Transverse colon (tissue), 3 donors: ENCODE results near the gene RAB3A.

Experiments
- POLR2A ChIP-seq: fragments of 450-650 bp; IDR thresholded peaks from one replicate; pipeline ENCODE4 v1.6.1; 2016; ENCODE audit warnings: antibody characterized with exemption, mild to moderate bottlenecking, moderate library complexity
- TF ChIP-seq, protein P1 (sequence below), 5 experiments: fragments of 200-600 bp in 3 of 5; fragments of 450-650 bp in 2 of 5; sonication (generic) in 3 of 5; IDR thresholded peaks; 1 replicate in 2 of 5; 2 replicates in 3 of 5; pipeline ENCODE4 v1.5.1; 2016 to 2017; ENCODE audit warnings: antibody characterized with exemption in 5 of 5, inconsistent platforms in 3 of 5, mild to moderate bottlenecking in 2 of 5, moderate library complexity in 1 of 5

DNA sequence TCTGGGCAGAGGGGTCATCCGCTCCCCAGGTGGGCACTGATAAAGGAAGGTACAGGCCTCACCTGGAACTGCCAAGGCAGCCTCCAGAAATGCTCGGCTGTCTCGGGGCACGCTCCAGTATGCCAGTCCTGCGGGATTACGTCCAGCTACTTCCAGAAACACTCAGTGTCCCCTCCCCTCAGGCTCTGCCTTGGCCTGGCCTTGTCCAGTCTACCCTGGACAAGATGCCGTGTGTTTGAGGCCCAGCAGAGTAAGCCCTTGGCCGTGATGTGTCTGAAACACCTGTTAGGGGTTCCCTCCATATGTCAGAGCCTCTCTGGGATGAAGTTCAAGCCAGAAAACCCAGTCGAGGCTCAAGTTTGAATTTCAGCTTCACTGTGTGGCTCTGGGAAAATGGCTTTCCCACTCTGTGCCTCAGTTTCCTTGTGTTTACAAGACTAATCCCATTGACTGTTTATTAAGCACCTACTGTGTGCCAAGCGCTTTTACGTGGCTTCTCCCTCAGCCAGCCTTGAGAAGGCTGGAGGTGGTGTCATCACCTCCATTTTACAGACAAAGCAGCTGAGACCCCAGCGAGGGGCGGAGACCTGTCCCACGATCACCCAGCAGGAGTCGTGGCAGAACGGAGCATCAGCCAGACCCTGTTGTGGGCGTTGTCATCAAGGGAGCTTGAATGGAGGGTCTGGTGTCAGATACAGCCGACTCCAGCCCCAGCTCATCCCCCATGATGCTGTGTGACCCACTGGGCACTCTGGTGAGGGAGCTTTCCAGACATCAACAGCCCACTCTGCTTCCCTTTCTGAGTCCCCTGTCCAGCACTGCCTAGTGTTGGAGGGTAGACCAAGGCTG is 52.8 kb downstream of the RAB3A start:
- TF ChIP-seq POLR2A: no peak
- TF ChIP-seq, protein P1, sequence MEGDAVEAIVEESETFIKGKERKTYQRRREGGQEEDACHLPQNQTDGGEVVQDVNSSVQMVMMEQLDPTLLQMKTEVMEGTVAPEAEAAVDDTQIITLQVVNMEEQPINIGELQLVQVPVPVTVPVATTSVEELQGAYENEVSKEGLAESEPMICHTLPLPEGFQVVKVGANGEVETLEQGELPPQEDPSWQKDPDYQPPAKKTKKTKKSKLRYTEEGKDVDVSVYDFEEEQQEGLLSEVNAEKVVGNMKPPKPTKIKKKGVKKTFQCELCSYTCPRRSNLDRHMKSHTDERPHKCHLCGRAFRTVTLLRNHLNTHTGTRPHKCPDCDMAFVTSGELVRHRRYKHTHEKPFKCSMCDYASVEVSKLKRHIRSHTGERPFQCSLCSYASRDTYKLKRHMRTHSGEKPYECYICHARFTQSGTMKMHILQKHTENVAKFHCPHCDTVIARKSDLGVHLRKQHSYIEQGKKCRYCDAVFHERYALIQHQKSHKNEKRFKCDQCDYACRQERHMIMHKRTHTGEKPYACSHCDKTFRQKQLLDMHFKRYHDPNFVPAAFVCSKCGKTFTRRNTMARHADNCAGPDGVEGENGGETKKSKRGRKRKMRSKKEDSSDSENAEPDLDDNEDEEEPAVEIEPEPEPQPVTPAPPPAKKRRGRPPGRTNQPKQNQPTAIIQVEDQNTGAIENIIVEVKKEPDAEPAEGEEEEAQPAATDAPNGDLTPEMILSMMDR (IDR thresholded peaks at IDR 0.05): no peak
